Neutrophil (primary cell): ENCODE results near the gene NES.

Experiments
- H3K27ac ChIP-seq: fragments of 200-600 bp; sonication (generic); 2 replicates; pipeline ENCODE4 v1.5.1; 2016; ENCODE audit warnings: mild to moderate bottlenecking, moderate library complexity
- H3K27me3 ChIP-seq: fragments of 200-600 bp; sonication (generic); 2 replicates; pipeline ENCODE4 v1.6.0; 2016; ENCODE audit warnings: mild to moderate bottlenecking
- H3K36me3 ChIP-seq: fragments of 200-600 bp; sonication (generic); 2 replicates; pipeline ENCODE4 v1.5.1; 2017
- H3K4me1 ChIP-seq, 2 experiments: fragments of 200-600 bp in 1 of 2; sonication (generic) in 1 of 2; 1 replicate in 1 of 2; 2 replicates in 1 of 2; pipeline versions ENCODE4 v1.5.1 to v1.6.1; 2013 to 2016; ENCODE audit warnings: low read depth in 1 of 2, low read length in 1 of 2, mild to moderate bottlenecking in 1 of 2, moderate library complexity in 1 of 2; ENCODE audit not compliant: control insufficient read depth in 1 of 2, insufficient read depth in 1 of 2
- H3K4me3 ChIP-seq, 2 experiments: fragments of 200-600 bp in 1 of 2; sonication (generic) in 1 of 2; 1 replicate in 1 of 2; 2 replicates in 1 of 2; pipeline ENCODE4 v1.5.1; 2013 to 2016; ENCODE audit warnings: low read depth in 1 of 2, low read length in 1 of 2, mild to moderate bottlenecking in 1 of 2, moderate library complexity in 1 of 2
- H3K9me3 ChIP-seq: fragments of 200-600 bp; sonication (generic); 2 replicates; pipeline ENCODE4 v1.5.1; 2016
- CTCF ChIP-seq: fragments of 200-600 bp; sonication (generic); IDR thresholded peaks from 2 replicates; pipeline ENCODE4 v1.5.1; 2016; ENCODE audit warnings: antibody characterized with exemption

Gene NES

GRCh38 chr1:156654700-156655099 lies 22.5 kb downstream of the NES start:
- Histone ChIP-seq H3K4me3 (no peak overlapping the region), H3K27me3 (peaks cover 100% of the 10 kb centered on the region)
- no peak for TF ChIP-seq CTCF

GRCh38 chr1:156652992-156653355 lies 24.2 kb downstream of the NES start:
- Histone ChIP-seq H3K36me3 (no peaks in the 10 kb centered on the region), H3K27me3 (peaks cover 100% of the 10 kb centered on the region)
- TF ChIP-seq CTCF: no peak

More at GRCh38 chr1:156654700-156655099, 22.5 kb downstream of the NES start:
- Histone ChIP-seq H3K27ac (no peak overlapping the region), H3K36me3 (no peaks in the 10 kb centered on the region), H3K4me1 (peaks cover 12% of the 10 kb centered on the region in 2 experiments), H3K9me3 (no peaks in the 10 kb centered on the region)

GRCh38 chr1:156652131-156652991 lies 24.8 kb downstream of the NES start:
- no peak for TF ChIP-seq CTCF
- Histone ChIP-seq H3K4me3 (no peak overlapping the region), H3K4me1 (peaks cover 6 to 7% of the 10 kb centered on the region in 2 experiments), H3K27ac (no peak overlapping the region), H3K9me3 (no peaks in the 10 kb centered on the region), H3K36me3 (no peaks in the 10 kb centered on the region), H3K27me3 (peaks cover 100% of the 10 kb centered on the region)

More at GRCh38 chr1:156652992-156653355, 24.2 kb downstream of the NES start:
- Histone ChIP-seq H3K4me3 (no peak overlapping the region), H3K27ac (no peak overlapping the region), H3K9me3 (no peaks in the 10 kb centered on the region), H3K4me1 (peaks cover 12% of the 10 kb centered on the region in 2 experiments)

- H3K27me3 ChIP-seq: peaks cover 100% of the 10 kb centered on the region
- H3K4me3 ChIP-seq: no peak overlapping the region
- no peaks in the 10 kb centered on the region for H3K9me3 ChIP-seq
- no peaks in the 10 kb centered on the region for H3K36me3 ChIP-seq
- H3K4me1 ChIP-seq: no peaks in the 10 kb centered on the region
- H3K27ac ChIP-seq: no peak overlapping the region
- no peak for TF ChIP-seq CTCF
Observed at GRCh38 chr1:156648951-156649350, 28.3 kb downstream of the NES start.

GRCh38 chr1:156648496-156648895 lies 28.7 kb downstream of the NES start:
- H3K27me3 ChIP-seq: peaks cover 100% of the 10 kb centered on the region
- no peak overlapping the region for H3K4me3 ChIP-seq
- H3K36me3 ChIP-seq: no peaks in the 10 kb centered on the region
- H3K27ac ChIP-seq: no peak overlapping the region
- TF ChIP-seq CTCF: no peak
- no peaks in the 10 kb centered on the region for H3K4me1 ChIP-seq
- no peaks in the 10 kb centered on the region for H3K9me3 ChIP-seq
